BJ (cell line): Measurements from ENCODE around the gene SP7. TPM values are rescaled to one million over a fixed set of nuclear protein-coding genes. Genes with fewer than 3 reads are reported as not detected.
A peak's percentile ranks its signal among the peaks of the same experiment; 100 is the strongest.

Experiments used
- CTCF ChIA-PET: fragments of 350-600 bp; formaldehyde crosslinking; extraction: SDS; loops from one replicate; lab custom pipeline; 2021; ENCODE audit warnings: antibody characterized with exemption, inconsistent platforms; lab: Yijun Ruan, JAX
- POLR2A ChIA-PET: fragments of 300-600 bp; sonication (Branson Sonifier 250); formaldehyde crosslinking; extraction: SDS; loops from one replicate; lab custom pipeline; 2021; ENCODE audit warnings: antibody characterized with exemption; lab: Charles Lee
- DNase-seq: peaks from one replicate; pipeline ENCODE4 v3.0.0-alpha.2; 2011; ENCODE audit warnings: low read depth
- H3K27me3 ChIP-seq: 2 replicates; pipeline ENCODE4 v1.6.0; 2011; ENCODE audit warnings: low read length; ENCODE audit not compliant: control insufficient read depth, insufficient read depth
- H3K36me3 ChIP-seq: 2 replicates; pipeline ENCODE4 v1.5.1; 2011; ENCODE audit warnings: low read length; ENCODE audit not compliant: control insufficient read depth, insufficient read depth
- H3K4me3 ChIP-seq: 2 replicates; pipeline ENCODE4 v1.5.1; 2011; ENCODE audit warnings: low read depth, mild to moderate bottlenecking, control low read depth, low read length
- polyA plus RNA-seq: library from polyadenylated mRNA; depleted of rRNA; stranded (reverse); fragments of >200 nt; gene quantifications from 2 replicates; pipeline ENCODE4 v1.2.3, GENCODE V29; 2011
- TF ChIP-seq, protein P1 (sequence below): IDR thresholded peaks from 2 replicates; pipeline ENCODE4 v1.5.1; 2011; ENCODE audit warnings: low read depth, mild to moderate bottlenecking, control low read depth, inconsistent platforms, low read length, moderate library complexity; ENCODE audit not compliant: insufficient read depth

Gene SP7
- polyA plus RNA-seq, 1 experiment: not detected

DNA sequence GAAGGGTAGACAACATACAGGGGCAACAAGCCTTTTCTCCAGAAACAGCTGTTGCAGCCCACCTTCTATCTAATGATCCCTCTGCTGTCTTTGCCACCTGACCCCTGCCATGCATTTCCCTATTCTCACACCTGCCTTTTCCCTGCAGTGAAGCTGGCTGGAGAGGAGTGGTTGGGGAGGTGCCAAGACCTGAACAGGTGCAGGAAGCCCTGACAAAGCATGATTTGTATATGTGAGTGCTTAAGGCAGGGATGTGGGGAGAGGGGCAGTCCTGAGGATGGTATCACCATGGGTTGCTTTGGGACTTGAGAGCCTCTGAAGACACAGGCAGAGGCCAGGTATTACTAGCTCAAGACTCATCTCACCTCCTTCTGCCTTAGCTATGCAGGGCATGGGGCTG, 43.7 kb downstream of the SP7 start:
- Histone ChIP-seq H3K4me3 (no peak overlapping the region), H3K36me3 (peaks cover 3% of the 10 kb centered on the region; the same call in 1 of the 2 replicates), H3K27me3 (no peaks in the 10 kb centered on the region)
- TF ChIP-seq, protein P1, sequence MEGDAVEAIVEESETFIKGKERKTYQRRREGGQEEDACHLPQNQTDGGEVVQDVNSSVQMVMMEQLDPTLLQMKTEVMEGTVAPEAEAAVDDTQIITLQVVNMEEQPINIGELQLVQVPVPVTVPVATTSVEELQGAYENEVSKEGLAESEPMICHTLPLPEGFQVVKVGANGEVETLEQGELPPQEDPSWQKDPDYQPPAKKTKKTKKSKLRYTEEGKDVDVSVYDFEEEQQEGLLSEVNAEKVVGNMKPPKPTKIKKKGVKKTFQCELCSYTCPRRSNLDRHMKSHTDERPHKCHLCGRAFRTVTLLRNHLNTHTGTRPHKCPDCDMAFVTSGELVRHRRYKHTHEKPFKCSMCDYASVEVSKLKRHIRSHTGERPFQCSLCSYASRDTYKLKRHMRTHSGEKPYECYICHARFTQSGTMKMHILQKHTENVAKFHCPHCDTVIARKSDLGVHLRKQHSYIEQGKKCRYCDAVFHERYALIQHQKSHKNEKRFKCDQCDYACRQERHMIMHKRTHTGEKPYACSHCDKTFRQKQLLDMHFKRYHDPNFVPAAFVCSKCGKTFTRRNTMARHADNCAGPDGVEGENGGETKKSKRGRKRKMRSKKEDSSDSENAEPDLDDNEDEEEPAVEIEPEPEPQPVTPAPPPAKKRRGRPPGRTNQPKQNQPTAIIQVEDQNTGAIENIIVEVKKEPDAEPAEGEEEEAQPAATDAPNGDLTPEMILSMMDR: no peak
- POLR2A ChIA-PET: no interaction called here
- no peak for DNase-seq
- CTCF ChIA-PET: interaction anchor here (3.1 to 13.1 kb wide), 2 partner anchors 29 to 79 kb away, joined by 13 to 240 read pairs; partner anchors contain the start of gene AAAS

DNA sequence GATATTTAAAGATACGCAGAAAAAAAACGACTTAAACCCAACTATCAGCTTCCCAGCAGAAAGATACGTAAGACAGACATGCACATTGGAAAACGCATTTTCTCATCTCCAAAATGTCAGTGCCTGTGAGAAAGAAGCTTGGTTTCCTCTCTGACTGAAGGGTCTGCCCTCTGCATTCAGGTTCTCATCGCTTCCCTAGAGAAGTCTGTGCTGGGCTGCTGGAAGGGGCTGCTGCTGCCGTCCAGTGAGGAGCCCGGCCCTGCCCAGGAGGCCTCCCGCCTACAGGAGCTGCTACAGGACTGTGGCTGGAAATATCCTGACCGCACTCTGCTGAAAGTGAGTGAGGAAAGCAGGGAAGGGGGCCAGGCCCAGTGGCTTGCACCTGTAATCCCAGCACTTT, 45.5 kb downstream of the SP7 start:
- ChIA-PET POLR2A (no interaction called here), CTCF (interaction anchor here (0.8 to 13.1 kb wide), 8 partner anchors 12 to 243 kb away, joined by 3 to 240 read pairs (median 8); a partner anchor contains a TSS)
- no peaks in the 10 kb centered on the region for H3K27me3 ChIP-seq
- peaks cover 3% of the 10 kb centered on the region; the same call in 1 of the 2 replicates for H3K36me3 ChIP-seq
- H3K4me3 ChIP-seq: no peak overlapping the region
- TF ChIP-seq, protein P1: no peak
- no peak for DNase-seq

GRCh38 chr12:53289891-53290290, 46.3 kb downstream of the SP7 start:
- Histone ChIP-seq H3K4me3 (no peak overlapping the region), H3K27me3 (no peaks in the 10 kb centered on the region), H3K36me3 (peaks cover 3% of the 10 kb centered on the region; the same call in 1 of the 2 replicates)
- ChIA-PET POLR2A (no interaction called here), CTCF (interaction anchor here (1.5 to 13.1 kb wide), 7 partner anchors 11 to 130 kb away, joined by 4 to 240 read pairs (median 10); partner anchors contain the start of gene AAAS)
- TF ChIP-seq, protein P1: no peak
- no peak for DNase-seq

- POLR2A ChIA-PET: interaction anchor here (0.5 kb wide), 1 partner anchor 17 kb away, joined by 6 read pairs; no protein-coding TSS in a partner anchor
- TF ChIP-seq, protein P1: no peak
- DNase-seq: no peak
- CTCF ChIA-PET: interaction anchor here (0.6 to 13.1 kb wide), 15 partner anchors 9 to 230 kb away, joined by 3 to 240 read pairs (median 6); partner anchors contain the start of genes AAAS, ESPL1, MYG1 and PFDN5
- peaks cover 6% of the 10 kb centered on the region for H3K36me3 ChIP-seq
- no peaks in the 10 kb centered on the region for H3K27me3 ChIP-seq
- H3K4me3 ChIP-seq: no peak overlapping the region
Measured at GRCh38 chr12:53288322-53288721, 47.8 kb downstream of the SP7 start.

- CTCF ChIA-PET: interaction anchor here (0.6 to 13.1 kb wide), 13 partner anchors 9 to 230 kb away, joined by 3 to 240 read pairs (median 8); partner anchors contain the start of genes AAAS, ESPL1, MYG1 and PFDN5
- Histone ChIP-seq H3K27me3 (no peaks in the 10 kb centered on the region), H3K36me3 (peaks cover 10% of the 10 kb centered on the region), H3K4me3 (no peak overlapping the region)
- POLR2A ChIA-PET: no interaction called here
- no peak for DNase-seq
- TF ChIP-seq, protein P1: peak; percentile 73
Measured at GRCh38 chr12:53287741-53288216, 48.4 kb downstream of the SP7 start.
